A673 (cell line): ENCODE data around the gene TOP3B. TPM values are rescaled to one million over a fixed set of nuclear protein-coding genes. Genes with fewer than 3 reads are reported as not detected.

Experiments used
- BruUV-seq: library from RNA; stranded (reverse); fragments of 400-500 nt; replicated peaks from 2 replicates; lab custom pipeline; 2021; lab: Mats Ljungman, UMichigan
- CTCF ChIA-PET: fragments of 300-600 bp; sonication (Branson Sonifier 250); formaldehyde crosslinking; loops from one replicate; lab custom pipeline; 2022; ENCODE audit warnings: antibody characterized with exemption; lab: Charles Lee
- POLR2A ChIA-PET: fragments of 300-600 bp; sonication (Branson Sonifier 250); formaldehyde crosslinking; loops from one replicate; lab custom pipeline; 2022; ENCODE audit warnings: antibody characterized with exemption; ENCODE audit not compliant: low non-redundant PET; lab: Charles Lee
- DNase-seq: peaks from one replicate; pipeline ENCODE4 v3.0.0-alpha.2; 2015; ENCODE audit warnings: low spot score
- H3K27ac ChIP-seq: fragments of 200-600 bp; sonication (generic); 2 replicates; pipeline ENCODE4 v1.5.1; 2016; ENCODE audit warnings: mixed run types, low read depth, mild to moderate bottlenecking, mixed read lengths, antibody characterized with exemption, low read length; ENCODE audit not compliant: poor library complexity, severe bottlenecking
- H3K27me3 ChIP-seq: fragments of 200-600 bp; sonication (generic); replicated peaks from 2 replicates; pipeline ENCODE4 v1.6.1; 2017; ENCODE audit warnings: mixed run types, low read depth, mild to moderate bottlenecking, mixed read lengths, antibody characterized with exemption, low read length; ENCODE audit not compliant: insufficient read depth, poor library complexity
- H3K36me3 ChIP-seq: fragments of 200-600 bp; sonication (generic); 2 replicates; pipeline ENCODE4 v1.6.1; 2016; ENCODE audit warnings: mixed run types, mild to moderate bottlenecking, mixed read lengths, antibody characterized with exemption, low read length; ENCODE audit not compliant: insufficient read depth, poor library complexity, severe bottlenecking
- H3K4me1 ChIP-seq: fragments of 200-600 bp; sonication (generic); 2 replicates; pipeline ENCODE4 v1.6.1; 2017; ENCODE audit warnings: mixed run types, mild to moderate bottlenecking, mixed read lengths, antibody characterized with exemption, low read length; ENCODE audit not compliant: insufficient read depth, poor library complexity, severe bottlenecking
- H3K4me3 ChIP-seq: fragments of 200-600 bp; sonication (generic); 2 replicates; pipeline ENCODE4 v1.5.1; 2016; ENCODE audit warnings: low read depth, mixed run types, mild to moderate bottlenecking, mixed read lengths, low read length; ENCODE audit not compliant: poor library complexity, severe bottlenecking
- H3K9me3 ChIP-seq: fragments of 200-600 bp; sonication (generic); 2 replicates; pipeline ENCODE4 v1.6.1; 2016; ENCODE audit warnings: mixed run types, low read depth, mild to moderate bottlenecking, mixed read lengths, antibody characterized with exemption, low read length; ENCODE audit not compliant: poor library complexity, severe bottlenecking
- CTCF ChIP-seq: fragments of 300-800, 200-600 bp; sonication (generic); conservative IDR thresholded peaks from 2 replicates; pipeline ENCODE4 v1.5.1; 2017; ENCODE audit warnings: low read depth, mild to moderate bottlenecking, antibody characterized with exemption, low read length, moderate library complexity, mixed read lengths
- EZH2 ChIP-seq: fragments of 200-600 bp; sonication (generic); IDR thresholded peaks from 2 replicates; pipeline ENCODE4 v1.6.1; 2017; ENCODE audit warnings: borderline replicate concordance, low read depth, mild to moderate bottlenecking, mixed read lengths, antibody characterized with exemption, low read length; ENCODE audit not compliant: poor library complexity, severe bottlenecking
- intact Hi-C: fragments of 100-400 bp; cut with micrococcal nuclease; formaldehyde crosslinking; loops from one replicate; pipeline ENCODE4 v1.10.0; 2022; ENCODE audit not compliant: unreplicated experiment
- total RNA-seq: library from RNA; stranded (reverse); gene quantifications from 2 replicates; pipeline ENCODE4 v1.2.3, GENCODE V29; 2021

TOP3B gene
- total RNA-seq, 1 experiment from 2014 or later: 60.2 TPM

GRCh38 chr22:21962655-21962949 lies 20.0 kb downstream of the TOP3B start:
- ChIA-PET POLR2A (no interaction called here), CTCF (no interaction called here)
- H3K36me3 ChIP-seq: peaks cover 49% of the 10 kb centered on the region
- H3K27me3 ChIP-seq: no peaks in the 10 kb centered on the region
- H3K27ac ChIP-seq: no peak overlapping the region
- no peak overlapping the region for H3K4me3 ChIP-seq
- no peak for TF ChIP-seq CTCF
- TF ChIP-seq EZH2: no peak
- no TSS peak for BruUV-seq
- H3K9me3 ChIP-seq: no peaks in the 10 kb centered on the region
- no peaks in the 10 kb centered on the region for H3K4me1 ChIP-seq
- DNase-seq: no peak
- intact Hi-C loops: no loop called here

- Histone ChIP-seq H3K36me3 (peaks cover 46% of the 10 kb centered on the region), H3K27me3 (no peaks in the 10 kb centered on the region), H3K27ac (no peak overlapping the region), H3K4me3 (no peak overlapping the region), H3K4me1 (no peaks in the 10 kb centered on the region), H3K9me3 (no peaks in the 10 kb centered on the region)
- no TSS peak for BruUV-seq
- TF ChIP-seq EZH2: no peak
- TF ChIP-seq CTCF: no peak
- intact Hi-C loops: no loop called here
- DNase-seq: no peak
- POLR2A ChIA-PET: interaction anchor here (0.6 kb wide), 1 partner anchor 41 kb away, joined by 3 read pairs; no protein-coding TSS in a partner anchor
- CTCF ChIA-PET: no interaction called here
Measured at GRCh38 chr22:21961886-21962654, 20.5 kb downstream of the TOP3B start.

GRCh38 chr22:21961127-21961867 lies 21.3 kb downstream of the TOP3B start:
- ChIA-PET CTCF (no interaction called here), POLR2A (interaction anchor here (0.6 kb wide), 1 partner anchor 42 kb away, joined by 3 read pairs; no protein-coding TSS in a partner anchor)
- Histone ChIP-seq H3K27me3 (no peaks in the 10 kb centered on the region), H3K36me3 (peaks cover 39% of the 10 kb centered on the region), H3K9me3 (no peaks in the 10 kb centered on the region), H3K27ac (peak overlapping the region; percentile 7), H3K4me3 (no peak overlapping the region), H3K4me1 (no peaks in the 10 kb centered on the region)
- no TSS peak for BruUV-seq
- TF ChIP-seq EZH2 (no peak), CTCF (no peak)
- intact Hi-C loops: no loop called here
- DNase-seq: no peak
